Measurements from ENCODE around the gene USP49. TPM values are rescaled to one million over a fixed set of nuclear protein-coding genes. Genes with fewer than 3 reads are reported as not detected.

Gene USP49
- total and polyA plus RNA-seq, 4 donors, result 1.8 to 8.6 (median 3.6) TPM

GRCh38 chr6:41785254-41785653 lies 109.9 kb downstream of the USP49 start:
- no peaks in the 10 kb centered on the region for H3K9me3 ChIP-seq (ENCODE audit: control insufficient read depth in 4 of 4, insufficient read depth in 3 of 4, low read length in 3 of 4)
- H3K4me1 ChIP-seq (ENCODE audit: control insufficient read depth in 5 of 5, insufficient read depth in 5 of 5, low read length in 5 of 5), result peaks cover 2 to 28% (median 16%) of the 10 kb centered on the region in 5 donors
- H3K9ac ChIP-seq (ENCODE audit: insufficient read depth in 1 of 2, low read length in 2 of 2), result no peak overlapping the region
- H3K4me3 ChIP-seq, result no peak overlapping the region
- 72 to 78% methylated on average over 11 of the region's 11 CpGs for WGBS, 2 donors
- ATAC-seq (ENCODE audit: insufficient read depth, low FRiP score), result no peak
- TF ChIP-seq CTCF (IDR thresholded peaks at IDR 0.05; ENCODE audit: control extremely low read depth, extremely low read depth), result no peak
- no peaks in the 10 kb centered on the region for H3K27me3 ChIP-seq (ENCODE audit: control insufficient read depth in 3 of 3, insufficient read depth in 3 of 3, low read length in 2 of 3)
- H3K27ac ChIP-seq (ENCODE audit: low read depth in 1 of 2, low read length in 1 of 2), result no peak overlapping the region
- no peak for DNase-seq
- H3K36me3 ChIP-seq (ENCODE audit: control insufficient read depth in 4 of 4, insufficient read depth in 4 of 4, low read length in 4 of 4), result peaks cover 3 to 18% (median 9%) of the 10 kb centered on the region in 4 donors

- H3K4me3 ChIP-seq, result no peak overlapping the region
- peaks cover 2 to 13% (median 6%) of the 10 kb centered on the region in 4 donors for H3K36me3 ChIP-seq (ENCODE audit: control insufficient read depth in 4 of 4, insufficient read depth in 4 of 4, low read length in 4 of 4)
- DNase-seq (no peak), ATAC-seq (ENCODE audit: insufficient read depth, low FRiP score) (no peak)
- no peaks in the 10 kb centered on the region for H3K9me3 ChIP-seq (ENCODE audit: control insufficient read depth in 4 of 4, insufficient read depth in 3 of 4, low read length in 3 of 4)
- H3K9ac ChIP-seq (ENCODE audit: insufficient read depth in 1 of 2, low read length in 2 of 2), result no peak overlapping the region
- no peak for TF ChIP-seq CTCF (IDR thresholded peaks at IDR 0.05; ENCODE audit: control extremely low read depth, extremely low read depth)
- 43 to 67% methylated on average over 5 of the region's 5 CpGs for WGBS, 2 donors
- H3K27ac ChIP-seq (ENCODE audit: low read depth in 1 of 2, low read length in 1 of 2), result peak overlapping the region in 1 of 2 donors; percentile 21
- no peaks in the 10 kb centered on the region for H3K27me3 ChIP-seq (ENCODE audit: control insufficient read depth in 3 of 3, insufficient read depth in 3 of 3, low read length in 2 of 3)
- H3K4me1 ChIP-seq (ENCODE audit: control insufficient read depth in 5 of 5, insufficient read depth in 5 of 5, low read length in 5 of 5), result peaks cover 2 to 28% (median 16%) of the 10 kb centered on the region in 5 donors
These were observed 110.5 kb downstream of the USP49 start for GRCh38 chr6:41784581-41785171.

GRCh38 chr6:41783106-41783780 lies 111.9 kb downstream of the USP49 start:
- TF ChIP-seq CTCF (IDR thresholded peaks at IDR 0.05; ENCODE audit: control extremely low read depth, extremely low read depth), result no peak
- no peak for ATAC-seq (ENCODE audit: insufficient read depth, low FRiP score)
- H3K4me1 ChIP-seq (ENCODE audit: control insufficient read depth in 5 of 5, insufficient read depth in 5 of 5, low read length in 5 of 5), result peaks cover 4 to 37% (median 23%) of the 10 kb centered on the region in 5 donors
- H3K27ac ChIP-seq (ENCODE audit: low read depth in 1 of 2, low read length in 1 of 2), result no peak overlapping the region
- no peak for DNase-seq
- 80 to 86% methylated on average over 6 of the region's 6 CpGs for WGBS, 2 donors
- no peaks in the 10 kb centered on the region for H3K9me3 ChIP-seq (ENCODE audit: control insufficient read depth in 4 of 4, insufficient read depth in 3 of 4, low read length in 3 of 4)
- H3K27me3 ChIP-seq (ENCODE audit: control insufficient read depth in 3 of 3, insufficient read depth in 3 of 3, low read length in 2 of 3), result no peaks in the 10 kb centered on the region
- peaks cover 0 to 5% (median 0%) of the 10 kb centered on the region in 4 donors for H3K36me3 ChIP-seq (ENCODE audit: control insufficient read depth in 4 of 4, insufficient read depth in 4 of 4, low read length in 4 of 4)
- H3K9ac ChIP-seq (ENCODE audit: insufficient read depth in 1 of 2, low read length in 2 of 2), result no peak overlapping the region
- no peak overlapping the region for H3K4me3 ChIP-seq
